Activated T-cell treated with anti-CD3 and anti-CD28 coated beads, Interleukin-2, amount 50 U/mL, for 24 hours (primary cell): ENCODE results near the gene OR10AD1.
A peak's percentile ranks its signal among the peaks of the same experiment; 100 is the strongest.

Experiments used
- DNase-seq: peaks from one replicate; pipeline ENCODE4 v3.0.0-alpha.2; 2020
- H3K27ac Mint-ChIP-seq: 2 replicates; pipeline ENCODE4 v1.8.0; 2020; ENCODE audit warnings: mild to moderate bottlenecking, mixed read lengths
- H3K27me3 Mint-ChIP-seq: 2 replicates; pipeline ENCODE4 v1.8.0; 2020; ENCODE audit warnings: mixed read lengths
- H3K36me3 Mint-ChIP-seq: 2 replicates; pipeline ENCODE4 v1.8.0; 2020; ENCODE audit warnings: low read depth, mixed read lengths
- H3K4me1 Mint-ChIP-seq: 2 replicates; pipeline ENCODE4 v1.8.0; 2020; ENCODE audit warnings: low read depth, mixed read lengths
- H3K4me3 Mint-ChIP-seq: 2 replicates; pipeline ENCODE4 v1.8.0; 2020; ENCODE audit warnings: mild to moderate bottlenecking, moderate library complexity, mixed read lengths
- H3K9me3 Mint-ChIP-seq: 2 replicates; pipeline ENCODE4 v1.8.0; 2020; ENCODE audit warnings: mixed read lengths

The OR10AD1 gene

GRCh38 chr12:48183091-48183875 lies 19.8 kb downstream of the OR10AD1 start, which contains the start of gene CCDC184:
CCDC184 (plus strand) TSS chr12:48183644; CDS start chr12:48184123, 479 bp downstream.
- peak within 1 kb of the TSS; percentile 70 for H3K27ac Mint-ChIP-seq
- no peaks in the 10 kb centered on the region for H3K9me3 Mint-ChIP-seq
- H3K4me3 Mint-ChIP-seq: peak within 1 kb of the TSS; percentile 88
- H3K4me1 Mint-ChIP-seq: peaks cover 28% of the 10 kb centered on the region
- peak; percentile 83 for DNase-seq
- no peaks in the 10 kb centered on the region for H3K36me3 Mint-ChIP-seq
- H3K27me3 Mint-ChIP-seq: peaks cover 40% of the 10 kb centered on the region

DNA sequence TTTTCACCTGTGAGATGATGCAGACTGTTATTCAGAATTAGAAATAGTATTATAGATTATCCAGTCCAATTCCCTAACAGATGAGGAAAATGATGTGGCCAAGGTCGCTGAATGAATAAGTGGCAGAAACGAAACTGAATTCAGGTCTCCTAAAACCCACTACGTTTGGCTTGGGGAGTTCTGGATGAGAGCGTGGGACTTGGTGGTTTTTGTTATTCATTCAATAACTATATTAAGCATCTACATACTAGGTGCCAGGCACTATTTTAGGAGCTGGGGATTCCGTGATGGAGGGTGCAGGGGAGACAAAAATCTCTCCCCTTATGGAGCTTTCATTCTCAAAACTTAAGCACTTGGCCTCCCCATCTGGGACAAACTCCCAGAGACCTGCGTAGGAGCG lies 20.5 kb downstream of the OR10AD1 start:
- Mint-ChIP-seq H3K36me3 (no peaks in the 10 kb centered on the region), H3K27me3 (peaks cover 40% of the 10 kb centered on the region), H3K4me1 (peaks cover 28% of the 10 kb centered on the region), H3K9me3 (no peaks in the 10 kb centered on the region), H3K4me3 (peak overlapping the region; percentile 88), H3K27ac (peak overlapping the region; percentile 70)
- DNase-seq: no peak

- no peaks in the 10 kb centered on the region for H3K36me3 Mint-ChIP-seq
- no peaks in the 10 kb centered on the region for H3K9me3 Mint-ChIP-seq
- H3K4me3 Mint-ChIP-seq: no peak overlapping the region
- DNase-seq: no peak
- H3K27ac Mint-ChIP-seq: no peak overlapping the region
- H3K4me1 Mint-ChIP-seq: peaks cover 26% of the 10 kb centered on the region
- H3K27me3 Mint-ChIP-seq: peaks cover 39% of the 10 kb centered on the region
These were observed 22.1 kb downstream of the OR10AD1 start for GRCh38 chr12:48180857-48181495.

GRCh38 chr12:48180424-48180823 lies 22.7 kb downstream of the OR10AD1 start:
- Mint-ChIP-seq H3K27ac (no peak overlapping the region), H3K36me3 (no peaks in the 10 kb centered on the region), H3K4me3 (no peak overlapping the region), H3K9me3 (no peaks in the 10 kb centered on the region), H3K27me3 (peaks cover 33% of the 10 kb centered on the region), H3K4me1 (peaks cover 27% of the 10 kb centered on the region)
- DNase-seq: no peak

DNA sequence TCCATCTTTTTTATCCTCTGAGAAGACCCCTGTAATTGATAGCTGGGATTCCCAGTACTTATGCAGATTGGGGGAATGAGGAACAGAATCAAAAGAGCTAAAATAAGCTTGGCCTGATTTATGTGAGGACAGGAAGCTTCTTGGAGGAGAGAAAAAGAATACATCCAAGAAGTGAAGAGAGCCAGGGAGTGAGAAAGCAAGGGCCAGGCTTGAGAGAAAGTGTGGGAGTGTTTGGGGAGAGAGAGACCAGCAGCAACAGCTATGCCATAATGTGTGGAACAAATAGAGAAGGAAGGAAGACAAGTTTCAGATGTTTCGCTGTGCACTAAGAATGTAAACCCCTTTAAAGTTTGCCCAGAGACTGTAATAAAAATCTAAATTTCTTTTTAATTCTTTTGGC lies 23.6 kb downstream of the OR10AD1 start:
- peaks cover 24% of the 10 kb centered on the region for H3K27me3 Mint-ChIP-seq
- no peak for DNase-seq
- no peak overlapping the region for H3K4me3 Mint-ChIP-seq
- no peaks in the 10 kb centered on the region for H3K36me3 Mint-ChIP-seq
- H3K4me1 Mint-ChIP-seq: peaks cover 26% of the 10 kb centered on the region
- no peak overlapping the region for H3K27ac Mint-ChIP-seq
- H3K9me3 Mint-ChIP-seq: no peaks in the 10 kb centered on the region

DNA sequence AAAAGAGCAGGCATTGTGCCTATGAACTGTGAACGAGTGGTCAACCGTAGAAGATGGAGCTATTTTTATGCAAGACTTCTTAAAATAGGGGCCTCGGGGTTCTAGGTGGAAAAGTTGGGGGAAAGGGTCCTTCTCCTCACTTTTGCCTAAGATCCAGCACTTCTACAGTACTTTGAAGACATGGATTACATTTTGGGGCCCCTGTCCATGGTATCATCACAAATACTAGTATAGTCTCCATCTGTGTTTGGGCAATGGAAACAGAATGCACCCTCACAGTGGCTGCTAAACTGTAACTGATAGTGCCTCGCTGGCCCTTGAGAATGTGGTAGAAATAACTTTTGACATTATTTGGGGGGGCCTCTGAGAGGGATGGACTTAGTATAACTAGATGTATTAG lies 25.1 kb downstream of the OR10AD1 start:
- no peaks in the 10 kb centered on the region for H3K9me3 Mint-ChIP-seq
- no peak for DNase-seq
- no peaks in the 10 kb centered on the region for H3K36me3 Mint-ChIP-seq
- H3K4me3 Mint-ChIP-seq: no peak overlapping the region
- no peak overlapping the region for H3K27ac Mint-ChIP-seq
- peaks cover 18% of the 10 kb centered on the region for H3K27me3 Mint-ChIP-seq
- peaks cover 18% of the 10 kb centered on the region for H3K4me1 Mint-ChIP-seq

DNA sequence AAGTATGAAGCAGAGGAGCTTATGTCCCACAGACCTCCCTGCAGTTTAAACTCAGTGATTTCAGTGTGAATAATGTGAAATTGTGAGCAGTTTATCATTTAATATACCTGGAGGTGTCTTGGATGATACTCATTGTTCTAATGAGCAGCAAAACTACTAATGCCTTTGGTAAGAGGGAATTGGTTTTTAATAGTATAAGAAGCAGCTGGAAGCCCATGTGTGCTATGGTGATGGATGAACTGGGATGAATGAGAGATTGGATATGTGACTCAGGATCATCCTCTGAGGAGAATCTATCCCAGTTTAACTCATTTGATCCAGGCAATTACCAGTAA lies 26.7 kb downstream of the OR10AD1 start:
- H3K9me3 Mint-ChIP-seq: no peaks in the 10 kb centered on the region
- no peak for DNase-seq
- no peak overlapping the region for H3K4me3 Mint-ChIP-seq
- H3K4me1 Mint-ChIP-seq: peaks cover 6% of the 10 kb centered on the region
- peaks cover 14% of the 10 kb centered on the region for H3K27me3 Mint-ChIP-seq
- no peaks in the 10 kb centered on the region for H3K36me3 Mint-ChIP-seq
- no peak overlapping the region for H3K27ac Mint-ChIP-seq

GRCh38 chr12:48175613-48176416 lies 27.3 kb downstream of the OR10AD1 start:
- no peak for DNase-seq
- H3K9me3 Mint-ChIP-seq: no peaks in the 10 kb centered on the region
- H3K4me1 Mint-ChIP-seq: peaks cover 6% of the 10 kb centered on the region
- H3K27ac Mint-ChIP-seq: no peak overlapping the region
- no peak overlapping the region for H3K4me3 Mint-ChIP-seq
- no peaks in the 10 kb centered on the region for H3K36me3 Mint-ChIP-seq
- peaks cover 10% of the 10 kb centered on the region for H3K27me3 Mint-ChIP-seq

GRCh38 chr12:48169011-48169410 lies 34.1 kb downstream of the OR10AD1 start:
- no peak for DNase-seq
- no peaks in the 10 kb centered on the region for H3K9me3 Mint-ChIP-seq
- peaks cover 8% of the 10 kb centered on the region for H3K27me3 Mint-ChIP-seq

GRCh38 chr12:48165089-48165981 lies 37.8 kb downstream of the OR10AD1 start:
- DNase-seq: no peak
- no peak overlapping the region for H3K4me3 Mint-ChIP-seq
- peaks cover 8% of the 10 kb centered on the region for H3K27me3 Mint-ChIP-seq
- H3K4me1 Mint-ChIP-seq: peaks cover 8% of the 10 kb centered on the region
- H3K27ac Mint-ChIP-seq: no peak overlapping the region
- no peaks in the 10 kb centered on the region for H3K36me3 Mint-ChIP-seq
- H3K9me3 Mint-ChIP-seq: no peaks in the 10 kb centered on the region

More at GRCh38 chr12:48169011-48169410, 34.1 kb downstream of the OR10AD1 start:
- Mint-ChIP-seq H3K36me3 (no peaks in the 10 kb centered on the region), H3K4me1 (no peaks in the 10 kb centered on the region), H3K4me3 (no peak overlapping the region), H3K27ac (no peak overlapping the region)

DNA sequence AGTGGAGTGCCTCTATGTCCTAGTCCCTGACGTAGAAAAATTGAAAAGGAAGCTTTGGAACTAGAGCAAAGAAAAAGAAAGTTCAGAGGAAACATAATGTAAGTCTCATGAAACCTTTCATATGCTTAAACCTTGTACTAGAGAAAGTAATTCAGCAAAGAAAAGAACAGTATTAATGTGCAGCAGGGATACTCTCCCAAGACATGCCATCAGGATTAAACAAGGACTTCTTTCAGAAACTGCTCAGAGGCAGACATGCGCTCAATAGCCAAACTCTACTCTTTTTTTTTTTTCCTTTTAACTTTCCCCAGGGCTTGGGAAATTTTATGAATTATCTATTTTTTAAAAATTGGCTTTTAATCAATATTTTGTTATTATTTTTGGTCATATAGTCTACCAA lies 38.6 kb downstream of the OR10AD1 start:
- Mint-ChIP-seq H3K36me3 (no peaks in the 10 kb centered on the region), H3K4me1 (peaks cover 11% of the 10 kb centered on the region), H3K27ac (no peak overlapping the region), H3K4me3 (no peak overlapping the region), H3K9me3 (no peaks in the 10 kb centered on the region), H3K27me3 (peaks cover 8% of the 10 kb centered on the region)
- no peak for DNase-seq

- H3K27me3 Mint-ChIP-seq: peaks cover 8% of the 10 kb centered on the region
- H3K36me3 Mint-ChIP-seq: no peaks in the 10 kb centered on the region
- H3K4me3 Mint-ChIP-seq: no peak overlapping the region
- no peak overlapping the region for H3K27ac Mint-ChIP-seq
- no peaks in the 10 kb centered on the region for H3K9me3 Mint-ChIP-seq
- H3K4me1 Mint-ChIP-seq: peaks cover 19% of the 10 kb centered on the region
- DNase-seq: no peak
These were observed 39.8 kb downstream of the OR10AD1 start for GRCh38 chr12:48163150-48163747.

GRCh38 chr12:48160807-48161206 lies 42.3 kb downstream of the OR10AD1 start:
- no peak for DNase-seq
- Mint-ChIP-seq H3K4me3 (no peak overlapping the region), H3K36me3 (peaks cover 8% of the 10 kb centered on the region), H3K27me3 (peaks cover 2% of the 10 kb centered on the region), H3K9me3 (no peaks in the 10 kb centered on the region), H3K4me1 (peaks cover 33% of the 10 kb centered on the region), H3K27ac (no peak overlapping the region)

DNA sequence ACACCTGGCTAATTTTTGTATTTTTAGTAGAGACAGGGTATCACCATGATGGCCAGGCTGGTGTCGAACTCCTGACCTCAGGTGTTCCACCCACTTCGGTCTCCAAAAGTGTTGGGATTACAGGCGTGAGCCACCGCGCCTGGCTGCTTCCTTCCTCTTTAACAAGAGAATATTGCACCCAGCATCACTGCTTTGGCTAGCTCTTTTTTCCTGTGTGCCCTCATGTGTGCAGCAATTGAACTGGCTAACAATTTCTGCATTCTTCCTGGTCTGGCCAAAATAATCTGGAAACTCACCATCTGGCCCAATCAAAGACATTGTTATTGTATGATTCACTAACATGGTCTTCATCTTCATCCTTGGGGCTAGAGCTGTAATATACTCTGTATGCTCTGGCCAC lies 43.0 kb downstream of the OR10AD1 start:
- H3K4me1 Mint-ChIP-seq: peaks cover 35% of the 10 kb centered on the region
- H3K27me3 Mint-ChIP-seq: no peaks in the 10 kb centered on the region
- no peaks in the 10 kb centered on the region for H3K9me3 Mint-ChIP-seq
- peaks cover 8% of the 10 kb centered on the region for H3K36me3 Mint-ChIP-seq
- H3K27ac Mint-ChIP-seq: no peak overlapping the region
- no peak for DNase-seq
- H3K4me3 Mint-ChIP-seq: no peak overlapping the region
